Measurements from ENCODE around the gene ZBTB5. TPM values are rescaled to one million over a fixed set of nuclear protein-coding genes. Genes with fewer than 3 reads are reported as not detected.

Gene ZBTB5
- total RNA-seq, 1 experiment from 2014 or later: 9.1 TPM

DNA sequence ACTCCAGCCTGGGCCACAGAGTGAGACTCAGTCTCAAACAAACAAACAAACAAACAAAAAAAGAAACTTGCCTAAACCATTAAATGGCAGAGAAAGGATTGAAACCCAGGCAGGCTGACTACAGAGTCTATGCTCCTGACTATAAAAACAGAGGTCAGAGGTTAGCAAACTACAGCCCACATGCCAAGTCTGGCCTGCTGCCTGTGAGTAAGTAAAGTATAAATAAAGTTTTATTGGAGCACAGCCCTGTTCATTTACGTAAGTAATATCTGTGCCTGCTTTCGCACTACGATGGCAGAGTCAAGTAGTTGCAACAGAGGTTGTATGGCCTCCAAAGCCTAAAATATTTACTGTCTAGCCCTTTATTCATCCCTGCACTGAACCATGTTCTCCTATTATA is 32.1 kb upstream of the ZBTB5 start:
- Histone ChIP-seq H3K23ac (ENCODE audit: insufficient read length, low read depth, low read length) (no peak overlapping the region), H2AFZ (ENCODE audit: low read length) (no peak overlapping the region), H4K91ac (ENCODE audit: insufficient read length, low read depth, low read length) (no peak overlapping the region), H3K79me1 (ENCODE audit: insufficient read depth, low read depth, low read length, poor library complexity, severe bottlenecking) (no peaks in the 10 kb centered on the region), H3K4me2 (ENCODE audit: insufficient read depth, insufficient read length, low read length) (no peak overlapping the region), H3K79me2 (ENCODE audit: insufficient read depth, low read length) (no peaks in the 10 kb centered on the region), H3K18ac (ENCODE audit: insufficient read length, low read depth, low read length) (no peak overlapping the region), H3K27me3 (ENCODE audit: insufficient read depth, low read length) (no peaks in the 10 kb centered on the region), H2BK120ac (ENCODE audit: low read depth, low read length, poor library complexity, severe bottlenecking) (no peak overlapping the region), H2BK5ac (ENCODE audit: insufficient read length, low read length) (no peak overlapping the region), H3K23me2 (ENCODE audit: insufficient read length, low read depth, low read length, poor library complexity, severe bottlenecking) (no peaks in the 10 kb centered on the region), H3K56ac (ENCODE audit: insufficient read length, low read depth, low read length) (no peak overlapping the region), H3K14ac (ENCODE audit: insufficient read depth, low read length) (no peak overlapping the region), H3K9me3 (ENCODE audit: control insufficient read depth, low read depth, low read length) (no peaks in the 10 kb centered on the region), H4K5ac (ENCODE audit: insufficient read length, low read depth, low read length) (no peak overlapping the region), H3K27ac (ENCODE audit: insufficient read length, low read depth, low read length) (no peak overlapping the region), H3K9ac (ENCODE audit: extremely low read depth, insufficient read length, low read length) (no peak overlapping the region), H3K4ac (ENCODE audit: low read depth, low read length) (no peak overlapping the region), H4K20me1 (ENCODE audit: control insufficient read depth, insufficient read depth, insufficient read length) (no peaks in the 10 kb centered on the region), H2BK12ac (ENCODE audit: insufficient read length, low read depth, low read length) (no peak overlapping the region), H3K4me1 (ENCODE audit: insufficient read depth, low read length) (no peaks in the 10 kb centered on the region), H2BK15ac (ENCODE audit: low read depth, low read length) (no peak overlapping the region), H2BK20ac (ENCODE audit: low read depth, low read length, poor library complexity, severe bottlenecking) (no peak overlapping the region), H3T11ph (ENCODE audit: low read length) (no peak overlapping the region), H2AK5ac (ENCODE audit: insufficient read length, low read length) (no peak overlapping the region), H4K8ac (replicated peaks; ENCODE audit: insufficient read length, low read depth, low read length) (no peak overlapping the region)
- Mint-ChIP-seq H3K27me3 (ENCODE audit: low read depth) (no peaks in the 10 kb centered on the region), H3K36me3 (ENCODE audit: insufficient read depth in 1 of 3, low read depth in 3 of 3) (peaks cover 56 to 80% (median 80%) of the 10 kb centered on the region in 3 experiments), H3K4me1 (no peaks in the 10 kb centered on the region), H3K9me3 (no peaks in the 10 kb centered on the region), H3K4me3 (no peak overlapping the region), H3K27ac (no peak overlapping the region)
- TF ChIP-seq, protein P1, sequence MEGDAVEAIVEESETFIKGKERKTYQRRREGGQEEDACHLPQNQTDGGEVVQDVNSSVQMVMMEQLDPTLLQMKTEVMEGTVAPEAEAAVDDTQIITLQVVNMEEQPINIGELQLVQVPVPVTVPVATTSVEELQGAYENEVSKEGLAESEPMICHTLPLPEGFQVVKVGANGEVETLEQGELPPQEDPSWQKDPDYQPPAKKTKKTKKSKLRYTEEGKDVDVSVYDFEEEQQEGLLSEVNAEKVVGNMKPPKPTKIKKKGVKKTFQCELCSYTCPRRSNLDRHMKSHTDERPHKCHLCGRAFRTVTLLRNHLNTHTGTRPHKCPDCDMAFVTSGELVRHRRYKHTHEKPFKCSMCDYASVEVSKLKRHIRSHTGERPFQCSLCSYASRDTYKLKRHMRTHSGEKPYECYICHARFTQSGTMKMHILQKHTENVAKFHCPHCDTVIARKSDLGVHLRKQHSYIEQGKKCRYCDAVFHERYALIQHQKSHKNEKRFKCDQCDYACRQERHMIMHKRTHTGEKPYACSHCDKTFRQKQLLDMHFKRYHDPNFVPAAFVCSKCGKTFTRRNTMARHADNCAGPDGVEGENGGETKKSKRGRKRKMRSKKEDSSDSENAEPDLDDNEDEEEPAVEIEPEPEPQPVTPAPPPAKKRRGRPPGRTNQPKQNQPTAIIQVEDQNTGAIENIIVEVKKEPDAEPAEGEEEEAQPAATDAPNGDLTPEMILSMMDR (conservative IDR thresholded peaks at IDR 0.05): no peak
- no peak for DNase-seq
- no CpG with 5 or more reads among the region's 3 CpGs for WGBS (ENCODE audit: extremely low coverage, insufficient read length, low lambda C conversion rate)

Measured in H9 (cell line).